ENCODE measurements around the gene PDK2.

The PDK2 gene

DNA sequence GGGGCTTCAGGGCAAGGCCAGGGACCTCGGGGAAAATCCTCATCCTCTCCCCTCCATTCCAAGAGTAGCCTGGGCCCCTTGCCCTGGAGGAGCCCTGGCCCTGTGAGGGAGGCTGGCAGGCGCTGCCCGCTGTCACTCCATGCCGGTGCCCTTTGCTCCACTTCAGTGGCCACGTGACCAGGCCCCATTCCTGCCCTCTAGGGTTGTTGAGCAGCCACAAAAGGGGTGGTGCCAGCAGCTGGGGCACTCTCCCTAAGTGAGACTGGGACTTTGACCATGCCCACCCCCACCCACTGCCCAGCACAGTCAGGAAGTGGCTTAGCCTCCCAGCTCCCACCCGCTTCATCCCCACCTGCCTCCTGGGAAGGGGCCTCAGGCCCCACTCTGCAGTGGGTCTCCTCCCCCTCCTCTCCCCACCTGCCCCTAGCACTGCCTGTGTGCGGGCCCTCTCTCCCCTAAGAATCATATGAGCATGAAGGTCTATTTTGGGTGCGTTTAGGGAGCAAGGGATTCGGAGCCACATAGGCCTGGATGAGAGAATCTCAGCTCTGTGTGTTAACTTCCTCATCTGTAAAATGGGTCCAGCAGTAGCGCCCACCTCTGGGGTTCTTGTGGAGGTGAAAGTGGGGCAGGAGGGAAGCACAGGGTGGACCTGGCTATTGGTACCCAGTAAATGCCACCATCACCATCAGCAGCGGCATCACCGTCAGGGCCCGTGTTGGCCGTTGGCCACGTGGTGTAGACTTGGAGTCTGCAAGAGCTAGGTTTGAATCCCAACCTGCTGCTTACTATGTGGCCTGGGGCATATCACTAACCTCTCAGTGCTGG is 7.2 kb downstream of the PDK2 start:
- no peak for DNase-seq

DNA sequence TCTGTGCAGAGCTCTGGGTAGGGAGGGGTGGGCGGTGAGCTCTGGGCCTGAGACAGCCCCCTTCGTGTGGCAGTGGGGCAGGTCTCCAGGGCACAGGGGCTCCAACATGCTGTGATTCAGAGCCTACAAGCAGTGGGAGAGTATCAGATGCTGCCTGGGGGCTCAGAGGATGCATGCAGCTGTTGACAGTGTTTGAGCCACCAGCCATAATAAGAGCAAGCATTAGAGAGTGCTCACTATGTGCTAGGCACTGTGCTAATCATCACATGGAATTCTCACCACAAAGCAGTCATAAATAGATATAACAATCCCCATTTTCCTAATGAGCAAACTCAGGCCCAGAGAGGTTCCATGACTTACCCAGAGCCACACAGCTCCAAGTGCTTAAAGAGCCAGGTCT is 8.1 kb downstream of the PDK2 start:
- no peak for DNase-seq

DNA sequence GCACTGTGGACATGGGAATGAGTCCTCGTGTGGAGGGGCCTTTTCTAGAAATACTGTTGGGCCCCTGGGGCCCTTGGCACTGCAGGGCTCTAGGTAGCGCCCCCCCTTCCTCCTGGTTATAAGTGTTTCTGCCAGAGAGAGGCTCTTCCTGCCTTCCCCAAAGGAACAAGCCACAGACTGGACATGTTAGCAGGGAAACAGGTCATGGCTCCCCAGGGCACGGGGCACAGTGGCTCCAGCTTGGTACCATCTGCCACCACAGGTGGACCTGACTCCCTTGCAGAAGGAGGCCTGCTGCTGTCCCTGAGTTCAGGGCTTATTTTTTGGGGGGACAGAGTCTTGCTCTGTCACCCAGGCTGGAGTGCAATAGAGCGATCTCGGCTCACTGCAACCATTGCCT is 8.8 kb downstream of the PDK2 start:
- no peak for DNase-seq

GRCh38 chr17:50105811-50106210 is 10.7 kb downstream of the PDK2 start:
- DNase-seq, result no peak

DNA sequence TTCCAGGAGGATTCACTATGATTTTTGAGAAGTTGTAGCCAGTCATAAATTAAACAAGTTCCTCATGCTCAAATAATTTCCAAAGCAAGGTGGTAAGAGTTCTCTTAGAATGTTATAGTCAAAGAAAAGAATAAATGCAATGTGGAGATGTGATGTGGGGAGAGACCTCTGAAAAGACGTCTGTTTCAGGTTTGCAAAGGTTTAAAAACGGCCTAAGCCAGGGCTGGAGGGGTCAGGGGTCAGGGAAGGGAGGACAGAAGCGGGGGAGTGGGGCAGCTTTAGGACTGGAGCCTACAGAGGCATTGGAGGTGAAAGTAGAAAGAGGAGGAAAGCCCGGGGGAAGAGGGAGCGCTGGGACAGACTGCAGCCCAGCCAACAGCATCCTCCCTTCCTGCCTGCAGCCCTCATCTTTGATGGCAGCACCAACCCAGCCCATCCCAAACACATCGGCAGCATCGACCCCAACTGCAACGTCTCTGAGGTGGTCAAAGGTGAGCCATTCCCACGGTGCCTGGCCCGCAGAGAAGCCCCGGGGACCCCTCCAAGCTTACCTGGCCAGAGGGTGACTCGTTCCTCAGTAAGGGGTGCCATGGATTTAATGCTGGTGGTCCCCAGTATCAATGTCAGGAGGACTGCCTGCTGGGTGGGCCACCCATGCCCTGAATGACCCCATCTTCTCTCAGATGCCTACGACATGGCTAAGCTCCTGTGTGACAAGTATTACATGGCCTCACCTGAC is 11.4 kb downstream of the PDK2 start:
- no peak for DNase-seq

- no peak for DNase-seq
These were observed 12.8 kb downstream of the PDK2 start for GRCh38 chr17:50107790-50108414.

DNA sequence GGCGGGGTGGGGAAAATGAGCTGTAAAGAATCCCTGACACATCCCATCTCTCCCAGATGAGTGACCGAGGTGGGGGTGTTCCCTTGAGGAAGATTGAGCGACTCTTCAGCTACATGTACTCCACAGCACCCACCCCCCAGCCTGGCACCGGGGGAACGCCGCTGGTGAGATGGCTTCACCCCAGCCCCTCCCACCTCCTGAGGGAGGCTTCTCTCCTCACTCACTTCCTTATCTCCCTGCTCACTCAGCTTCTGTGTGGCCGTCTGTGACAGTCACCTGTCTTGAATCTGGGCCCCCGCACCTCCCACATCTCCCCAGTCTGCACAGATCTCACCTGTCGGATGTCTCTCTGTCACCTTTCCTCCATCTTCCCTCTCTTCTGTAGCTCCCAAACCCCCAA is 13.4 kb downstream of the PDK2 start:
- no peak for DNase-seq

DNA sequence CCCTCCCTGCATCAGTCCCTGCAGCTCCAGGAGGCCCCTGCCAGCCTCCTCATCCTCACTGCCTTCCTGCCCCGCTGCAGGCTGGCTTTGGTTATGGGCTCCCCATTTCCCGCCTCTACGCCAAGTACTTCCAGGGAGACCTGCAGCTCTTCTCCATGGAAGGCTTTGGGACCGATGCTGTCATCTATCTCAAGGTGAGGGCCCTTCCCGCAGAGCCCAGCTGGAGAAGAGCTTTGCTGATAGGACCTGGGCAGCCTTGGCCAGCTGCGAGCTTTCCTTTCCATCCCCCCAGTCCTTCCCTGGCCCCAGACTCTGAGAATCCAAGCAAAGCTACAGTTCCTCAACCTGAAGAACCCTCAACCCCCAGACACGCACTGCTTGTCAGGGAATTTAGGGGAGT is 14.1 kb downstream of the PDK2 start:
- DNase-seq, result no peak

DNA sequence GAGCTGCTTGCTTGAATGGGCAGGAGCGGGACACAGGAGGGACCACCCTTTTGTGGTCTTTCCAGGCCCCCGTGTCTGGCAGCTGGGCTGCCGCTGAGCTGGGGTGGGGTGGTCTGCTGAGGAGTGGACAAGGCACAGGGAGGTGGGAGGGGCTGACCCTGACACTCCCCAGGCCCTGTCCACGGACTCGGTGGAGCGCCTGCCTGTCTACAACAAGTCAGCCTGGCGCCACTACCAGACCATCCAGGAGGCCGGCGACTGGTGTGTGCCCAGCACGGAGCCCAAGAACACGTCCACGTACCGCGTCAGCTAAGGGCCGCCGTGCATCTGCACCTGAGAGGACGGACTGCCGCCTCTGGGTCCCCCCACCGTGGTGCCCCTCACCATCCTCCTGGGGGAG is 14.6 kb downstream of the PDK2 start:
- no peak for DNase-seq

- DNase-seq, result no peak
These were observed 15.6 kb downstream of the PDK2 start for GRCh38 chr17:50110591-50111349.

DNA sequence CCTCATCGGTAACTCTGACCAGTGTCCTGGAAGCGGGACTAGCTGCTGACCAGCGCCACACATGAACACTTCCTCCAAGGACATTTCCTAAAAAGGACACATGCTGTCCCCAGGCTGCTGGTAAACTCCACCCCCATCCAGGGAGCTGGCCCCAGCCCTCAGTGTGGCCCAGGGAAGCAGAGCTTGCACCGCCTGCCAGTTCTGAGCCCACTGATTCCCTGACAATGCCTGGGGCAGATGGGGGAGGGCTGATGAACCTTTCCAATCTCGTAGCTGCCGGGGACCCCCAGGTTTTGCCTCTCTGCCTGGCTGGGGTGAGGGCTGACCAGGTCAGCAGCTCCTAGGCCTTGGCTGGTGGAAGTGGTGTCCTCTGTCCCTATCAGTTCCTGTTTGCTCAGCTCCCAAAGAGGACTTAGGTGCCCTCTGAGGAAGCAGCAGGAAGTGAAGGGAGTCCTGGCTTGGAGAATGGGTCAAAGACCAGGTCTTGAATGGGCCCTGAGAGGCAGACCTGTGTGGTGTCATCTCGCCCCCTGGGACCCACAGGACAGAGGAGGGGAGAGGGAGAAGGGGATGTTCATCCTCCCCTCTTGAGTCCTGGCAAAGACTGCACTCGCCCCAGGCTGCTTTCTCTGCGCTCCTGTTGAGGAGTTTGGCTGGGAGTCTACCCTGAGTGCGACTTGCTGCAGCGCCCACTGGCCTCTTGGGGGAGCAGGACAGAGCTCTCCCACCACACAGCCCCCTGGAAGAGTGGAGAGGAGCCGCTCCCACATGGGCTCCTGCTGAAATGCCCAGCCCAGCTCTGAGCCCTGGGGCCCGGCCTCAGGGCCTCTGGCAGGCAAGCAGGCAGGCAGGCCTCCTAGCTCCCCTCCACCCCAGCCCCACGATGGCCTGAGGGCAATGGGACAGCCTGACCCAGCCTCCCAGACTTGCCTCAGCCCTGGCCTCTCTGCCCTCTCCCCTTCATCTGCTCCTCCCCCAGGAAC is 16.8 kb downstream of the PDK2 start:
- no peak for DNase-seq

DNA sequence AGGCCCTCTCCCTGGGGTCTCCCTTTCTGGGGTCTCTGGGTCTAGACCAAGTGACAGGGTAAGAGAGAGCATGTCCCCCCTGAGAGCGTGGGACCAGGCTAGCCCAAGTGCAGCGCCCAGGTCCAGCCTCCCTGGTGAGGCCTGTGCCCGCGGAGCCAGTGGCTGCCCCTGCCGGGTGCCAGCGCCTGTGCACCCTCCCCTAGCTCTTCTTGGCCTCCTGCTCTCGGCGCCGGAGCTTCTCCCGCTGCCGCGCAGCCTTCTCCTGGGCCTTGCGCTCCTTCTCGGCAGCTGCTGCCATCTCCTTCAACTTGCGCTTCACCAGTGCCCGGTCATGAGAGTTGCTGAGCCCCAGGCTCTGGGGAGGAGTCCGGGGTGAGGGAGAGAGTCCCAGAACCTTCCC is 17.5 kb downstream of the PDK2 start:
- DNase-seq, result no peak

DNA sequence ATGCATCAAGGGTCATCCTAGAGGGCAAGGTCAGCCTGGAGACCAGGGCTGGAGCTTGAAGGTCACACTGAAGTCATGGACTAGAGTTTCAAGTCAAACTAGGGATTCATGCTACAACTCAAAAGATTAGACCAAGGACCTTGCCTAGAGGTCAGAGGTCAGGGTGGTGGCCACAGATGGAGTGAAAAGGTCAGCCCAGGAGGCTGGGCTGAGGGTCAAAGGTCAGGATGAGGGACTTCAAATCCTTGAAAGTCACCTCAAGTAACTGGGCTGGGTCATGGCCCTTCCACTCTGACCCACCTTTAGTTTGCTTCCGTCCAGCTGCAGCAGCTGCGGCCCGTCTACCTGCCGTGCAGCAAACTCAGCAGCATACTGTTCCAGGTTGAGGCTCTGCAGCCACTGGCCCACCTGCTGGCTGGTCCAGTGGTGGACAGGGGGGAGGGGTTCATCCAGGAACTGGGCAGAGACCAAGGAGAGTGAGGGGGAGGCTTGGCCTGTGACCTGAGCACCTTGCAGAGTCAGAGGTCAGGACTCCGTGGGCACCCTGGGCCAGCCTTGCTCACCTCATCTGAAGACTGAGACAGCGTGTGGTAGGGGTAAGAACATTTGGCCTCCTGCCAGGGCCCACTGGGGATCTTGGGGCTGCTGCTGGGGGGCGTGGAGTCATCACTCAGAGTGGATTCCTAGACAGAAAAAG is 18.6 kb downstream of the PDK2 start:
- DNase-seq, result no peak

GRCh38 chr17:50114401-50114800 is 19.2 kb downstream of the PDK2 start:
- DNase-seq, result no peak

- peak in 1 of 2 experiments; percentile 21 for DNase-seq
These were observed 19.8 kb downstream of the PDK2 start for GRCh38 chr17:50114849-50115357.

- no peak for DNase-seq
These were observed 20.6 kb downstream of the PDK2 start for GRCh38 chr17:50115756-50116155.

DNA sequence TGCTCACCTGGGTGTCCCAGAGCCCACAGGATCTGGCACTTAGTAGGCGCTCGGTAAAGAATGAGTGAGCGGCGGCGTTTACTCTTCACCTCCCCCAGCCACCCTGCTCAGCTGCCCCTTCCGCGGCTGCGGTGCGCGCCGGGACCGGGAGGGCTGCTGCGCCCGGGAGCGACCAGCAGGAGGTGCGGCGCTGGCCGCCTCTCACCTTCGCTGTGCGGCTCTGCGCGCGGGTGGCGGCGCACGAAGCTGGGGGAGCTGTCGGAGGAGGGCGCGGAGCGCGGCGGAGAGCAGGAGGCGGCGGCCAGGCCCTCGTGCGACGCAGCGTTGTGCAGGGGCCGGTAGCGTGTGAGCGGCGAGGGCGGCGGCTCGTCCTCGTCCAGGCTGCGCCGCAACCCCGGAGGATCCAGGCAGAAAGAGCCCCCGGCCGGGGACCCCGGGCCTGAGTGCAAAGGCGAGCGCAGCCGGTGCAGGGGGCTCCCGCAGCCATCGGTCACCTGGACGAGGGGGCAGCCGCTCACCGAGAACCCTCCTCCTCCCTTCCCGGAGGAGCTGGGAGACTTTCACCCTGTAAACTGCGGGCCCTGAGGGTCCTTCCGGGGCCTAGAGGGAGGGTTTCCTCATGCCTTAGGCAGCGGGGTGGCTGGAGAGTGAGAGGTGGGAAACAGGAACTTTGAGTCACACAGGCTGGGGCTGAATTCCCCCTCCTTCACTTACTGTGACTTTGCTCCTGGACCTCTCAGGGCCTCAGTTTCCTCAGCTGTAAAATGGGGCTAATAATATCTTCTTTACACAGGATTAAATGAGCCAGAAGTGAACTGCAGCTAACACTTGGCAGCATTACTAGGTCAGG is 22.3 kb downstream of the PDK2 start:
- peak; percentile 52 to 57 for DNase-seq

DNA sequence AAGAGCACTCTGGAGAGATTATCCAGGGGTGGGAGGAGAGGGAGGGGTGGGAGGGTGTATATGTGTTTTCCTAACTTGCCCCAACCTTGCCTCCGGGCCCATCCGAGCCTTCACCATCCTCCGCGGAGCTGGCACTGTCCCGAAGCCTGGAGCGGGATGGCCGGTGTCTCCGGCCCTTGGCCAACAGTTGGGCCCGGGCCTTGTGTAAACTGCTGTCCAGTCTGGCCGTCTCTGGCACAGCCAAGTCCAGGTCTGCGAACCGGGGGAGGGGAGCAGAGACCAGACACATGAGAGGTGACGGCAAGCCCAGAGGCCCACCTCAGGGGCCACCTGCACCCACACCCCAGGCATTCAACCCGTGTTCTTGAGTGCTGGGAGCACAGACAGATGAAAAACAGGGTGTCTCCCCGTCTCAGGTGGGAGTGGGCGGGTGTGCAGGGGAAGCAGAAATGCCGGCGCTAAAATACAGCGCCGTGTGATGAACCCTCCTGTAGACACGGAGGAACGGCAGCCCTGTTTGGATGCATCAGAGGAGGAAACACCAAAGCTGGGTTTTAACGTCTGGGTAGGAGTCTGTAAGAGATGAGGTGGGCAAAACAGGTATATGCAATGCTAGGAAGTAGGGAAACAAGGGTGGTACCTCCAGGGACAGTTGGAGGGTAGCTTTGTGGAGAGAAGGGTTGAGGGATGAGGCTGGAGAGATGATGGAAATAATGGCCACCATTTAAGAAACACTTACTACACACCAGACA is 23.1 kb downstream of the PDK2 start:
- DNase-seq, result no peak

DNA sequence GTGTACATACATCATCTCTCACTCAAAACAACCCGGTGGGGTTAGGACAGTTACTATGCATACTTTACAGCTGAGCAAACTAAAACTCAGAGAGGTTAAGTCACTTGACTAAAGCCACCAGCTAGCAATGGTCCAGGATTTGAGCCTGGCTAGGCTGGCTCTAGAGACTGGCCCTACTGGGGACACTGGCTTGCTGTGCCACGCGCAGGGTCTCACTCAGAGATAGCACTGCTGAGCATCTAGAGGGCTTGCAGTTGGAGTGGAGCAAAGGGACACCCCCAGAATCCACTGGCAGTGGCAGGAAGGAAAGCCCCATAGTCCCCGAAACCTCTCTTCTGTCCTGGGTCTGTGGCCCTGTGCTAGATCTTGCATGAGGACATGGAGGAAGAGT is 23.7 kb downstream of the PDK2 start:
- DNase-seq, result no peak
